ENCODE data around the gene STOX1.

The STOX1 gene

DNA sequence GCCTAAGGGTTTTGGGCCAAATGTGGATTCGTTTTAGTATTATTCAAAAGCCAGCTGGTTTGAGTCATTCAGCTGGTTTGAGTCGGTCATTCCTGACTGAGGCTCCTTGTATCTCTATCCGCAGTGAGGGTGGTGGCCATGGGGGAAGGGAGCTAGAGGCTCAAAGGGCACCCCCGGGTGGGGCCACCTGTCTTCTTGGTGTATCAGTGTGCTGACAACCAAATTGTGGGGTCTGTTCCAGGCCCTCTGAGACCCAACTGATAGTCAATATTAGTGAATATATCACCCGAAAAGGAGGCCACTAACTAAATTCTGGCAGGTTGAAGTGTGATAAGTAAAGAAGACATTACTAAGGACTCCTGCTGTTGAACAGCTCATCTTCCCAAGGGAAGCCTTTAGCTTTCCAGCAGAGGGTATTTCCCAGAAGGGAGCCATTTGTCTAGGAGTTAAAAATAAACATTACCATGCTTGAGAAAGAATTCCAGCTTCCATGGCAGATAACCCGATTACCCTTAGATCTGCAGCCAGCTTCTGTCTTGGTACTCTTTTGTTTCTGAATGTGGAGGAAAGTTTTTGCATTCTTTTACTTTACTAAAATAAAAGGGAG is 43.9 kb downstream of the STOX1 start:
- TF ChIP-seq, protein P1, sequence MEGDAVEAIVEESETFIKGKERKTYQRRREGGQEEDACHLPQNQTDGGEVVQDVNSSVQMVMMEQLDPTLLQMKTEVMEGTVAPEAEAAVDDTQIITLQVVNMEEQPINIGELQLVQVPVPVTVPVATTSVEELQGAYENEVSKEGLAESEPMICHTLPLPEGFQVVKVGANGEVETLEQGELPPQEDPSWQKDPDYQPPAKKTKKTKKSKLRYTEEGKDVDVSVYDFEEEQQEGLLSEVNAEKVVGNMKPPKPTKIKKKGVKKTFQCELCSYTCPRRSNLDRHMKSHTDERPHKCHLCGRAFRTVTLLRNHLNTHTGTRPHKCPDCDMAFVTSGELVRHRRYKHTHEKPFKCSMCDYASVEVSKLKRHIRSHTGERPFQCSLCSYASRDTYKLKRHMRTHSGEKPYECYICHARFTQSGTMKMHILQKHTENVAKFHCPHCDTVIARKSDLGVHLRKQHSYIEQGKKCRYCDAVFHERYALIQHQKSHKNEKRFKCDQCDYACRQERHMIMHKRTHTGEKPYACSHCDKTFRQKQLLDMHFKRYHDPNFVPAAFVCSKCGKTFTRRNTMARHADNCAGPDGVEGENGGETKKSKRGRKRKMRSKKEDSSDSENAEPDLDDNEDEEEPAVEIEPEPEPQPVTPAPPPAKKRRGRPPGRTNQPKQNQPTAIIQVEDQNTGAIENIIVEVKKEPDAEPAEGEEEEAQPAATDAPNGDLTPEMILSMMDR (IDR thresholded peaks at IDR 0.05; ENCODE audit: borderline replicate concordance, insufficient read depth, low read depth, low read length), result no peak
- H3K4me3 ChIP-seq (ENCODE audit: low read depth, low read length), result no peak overlapping the region

DNA sequence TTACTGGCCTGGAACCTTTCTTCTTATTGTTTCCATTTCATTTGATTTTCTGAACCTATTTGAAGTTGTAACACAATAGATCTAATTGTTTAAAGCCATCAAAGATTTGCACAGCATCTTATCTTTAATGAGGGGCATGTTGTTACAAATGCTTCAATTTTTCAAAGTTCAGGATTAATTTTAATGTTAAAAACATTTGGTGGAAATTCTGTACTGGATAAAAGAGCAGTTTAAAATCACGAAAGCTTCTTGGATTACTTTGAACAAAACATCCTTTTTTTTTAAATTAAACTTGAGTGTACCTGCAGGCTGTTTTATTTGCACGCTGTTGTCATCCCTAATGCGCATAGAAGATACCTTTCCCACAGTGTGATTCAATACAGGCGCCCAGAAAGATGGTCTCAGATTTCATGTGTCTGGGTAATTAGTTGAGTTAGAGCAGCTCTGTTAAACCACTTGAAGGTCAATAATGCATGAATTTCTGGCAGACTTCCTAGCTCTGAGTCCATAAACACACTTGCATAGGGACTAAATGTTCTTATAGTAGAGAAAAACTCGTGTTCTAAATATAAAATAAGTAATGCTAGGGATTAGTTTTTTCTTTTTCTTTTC is 44.5 kb downstream of the STOX1 start:
- no peak overlapping the region for H3K4me3 ChIP-seq (ENCODE audit: low read depth, low read length)
- TF ChIP-seq, protein P1 (IDR thresholded peaks at IDR 0.05; ENCODE audit: borderline replicate concordance, insufficient read depth, low read depth, low read length), result no peak

DNA sequence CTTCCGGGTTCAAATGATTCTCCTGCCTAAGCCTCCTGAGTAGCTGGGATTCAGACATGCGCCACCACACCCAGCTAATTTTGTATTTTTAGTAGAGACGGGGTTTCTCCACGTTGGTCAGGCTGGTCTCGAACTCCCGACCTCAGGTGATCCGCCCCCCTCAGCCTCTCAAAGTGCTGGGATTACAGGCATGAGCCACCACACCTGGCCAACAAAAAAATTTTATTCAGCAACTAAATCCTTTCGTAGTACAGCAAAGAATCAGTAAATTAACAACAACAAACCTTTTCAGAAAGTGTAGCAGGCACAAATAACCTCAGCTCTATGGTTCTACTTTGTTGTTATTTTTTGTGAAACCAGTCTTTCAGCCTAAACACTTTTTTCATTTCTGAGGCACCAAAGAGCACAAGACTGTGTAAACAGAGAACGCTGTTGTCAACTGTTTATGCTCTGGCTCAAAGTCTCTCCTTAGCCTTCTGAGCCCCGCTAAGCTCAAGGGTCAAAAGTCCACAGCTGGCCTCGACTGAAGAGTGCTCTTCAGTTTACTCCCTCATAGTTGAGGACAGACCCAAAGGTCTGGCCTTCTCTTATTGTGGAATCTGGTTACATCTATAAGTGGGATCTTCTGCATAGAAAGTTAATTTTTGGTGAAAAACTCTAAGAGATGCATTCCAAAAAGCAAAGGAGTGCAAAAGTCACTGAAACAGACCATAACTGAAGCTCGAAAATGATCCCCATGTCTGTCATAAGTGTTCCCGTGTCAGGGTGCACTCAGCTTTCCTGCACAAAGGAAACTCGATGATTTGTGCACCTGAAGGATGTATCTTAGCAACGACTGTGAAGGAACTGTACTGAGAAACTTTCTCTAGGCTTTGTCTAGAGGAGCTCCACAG is 49.2 kb downstream of the STOX1 start:
- no peak overlapping the region for H3K4me3 ChIP-seq (ENCODE audit: low read depth, low read length)
- TF ChIP-seq, protein P1 (IDR thresholded peaks at IDR 0.05; ENCODE audit: borderline replicate concordance, insufficient read depth, low read depth, low read length), result no peak

DNA sequence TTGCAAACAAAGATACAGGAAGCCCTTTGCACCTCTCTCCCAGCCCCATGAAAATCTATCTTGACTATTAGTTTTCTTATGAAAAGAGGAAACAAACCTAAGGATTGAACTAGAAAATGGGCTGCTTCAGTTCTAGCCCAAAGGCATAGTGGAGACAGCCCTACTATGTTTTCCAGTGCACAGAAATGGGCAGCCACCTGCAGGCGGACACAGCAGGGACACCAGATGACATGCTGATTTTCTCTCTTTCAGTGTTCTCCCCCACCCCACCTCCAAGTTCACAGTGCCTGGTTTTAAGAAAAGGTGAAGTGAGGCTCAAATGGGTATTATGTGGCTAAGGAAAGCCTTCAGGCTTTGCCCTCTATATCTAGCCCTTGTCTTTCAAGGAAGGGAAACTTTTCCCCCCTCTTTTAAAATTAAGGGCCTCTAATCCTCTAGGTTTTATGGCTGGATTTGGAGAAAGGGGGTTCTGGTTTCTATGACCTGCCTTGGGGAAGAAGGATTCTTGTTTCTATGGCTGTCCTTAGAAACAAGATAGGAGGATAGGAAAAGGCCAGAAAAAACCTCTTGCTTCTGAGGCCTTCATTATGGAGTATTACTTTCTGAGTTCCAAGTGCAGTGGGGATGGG is 50.3 kb downstream of the STOX1 start:
- no peak overlapping the region for H3K4me3 ChIP-seq (ENCODE audit: low read depth, low read length)
- TF ChIP-seq, protein P1 (IDR thresholded peaks at IDR 0.05; ENCODE audit: borderline replicate concordance, insufficient read depth, low read depth, low read length), result no peak

DNA sequence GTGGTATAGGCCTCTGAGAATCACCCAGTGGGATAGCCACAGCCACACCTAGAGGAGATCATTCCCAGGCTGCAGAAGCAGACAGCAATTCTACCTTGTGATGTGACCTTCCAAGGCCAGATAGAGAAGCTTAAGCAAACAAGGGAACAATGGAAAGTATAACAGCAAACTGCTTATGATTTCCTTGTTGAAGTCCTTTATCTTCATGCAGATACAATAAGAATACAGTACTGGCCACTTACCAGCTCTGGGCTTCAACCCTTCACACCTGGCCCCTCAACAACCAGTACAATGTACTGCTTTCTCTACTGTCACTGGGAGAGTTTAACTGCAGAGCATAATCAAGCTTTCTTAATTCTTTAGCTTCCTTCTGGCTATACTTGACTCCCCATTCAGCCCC is 51.2 kb downstream of the STOX1 start:
- TF ChIP-seq, protein P1 (IDR thresholded peaks at IDR 0.05; ENCODE audit: borderline replicate concordance, insufficient read depth, low read depth, low read length), result no peak
- H3K4me3 ChIP-seq (ENCODE audit: low read depth, low read length), result no peak overlapping the region

DNA sequence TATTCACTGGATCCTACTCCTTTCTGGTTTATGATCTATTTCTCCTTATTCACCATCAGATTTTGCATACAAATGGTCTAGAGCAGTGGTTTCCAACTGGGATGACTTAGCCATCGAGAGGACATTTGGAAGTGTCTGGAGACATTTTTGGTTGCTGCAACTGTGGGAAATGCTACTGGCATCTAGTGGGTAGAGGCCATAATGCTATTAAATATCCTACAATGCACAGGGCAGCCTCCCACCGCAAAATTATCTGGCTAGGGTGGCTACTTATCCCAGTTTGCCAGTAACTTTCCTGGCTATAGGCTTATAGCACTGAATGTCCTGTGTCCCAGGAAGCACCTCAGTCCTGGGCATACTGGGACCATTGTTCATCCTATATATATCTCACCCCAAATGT is 52.3 kb downstream of the STOX1 start:
- TF ChIP-seq, protein P1 (IDR thresholded peaks at IDR 0.05; ENCODE audit: borderline replicate concordance, insufficient read depth, low read depth, low read length), result no peak
- H3K4me3 ChIP-seq (ENCODE audit: low read depth, low read length), result no peak overlapping the region

Data from GM12875 (cell line).